RWPE2 (cell line): ENCODE results near the gene UAP1L1.
"Not testable (repeated sequence)": the region's sequence is repeated elsewhere in the genome, so short reads cannot be mapped to it uniquely, and the experiment has no call there.

Experiments used
- ATAC-seq: fragments of 200-7000 bp; cut with Tn5 transposase; 3 replicates; pipeline ENCODE4 v1.9.1; 2021; ENCODE audit warnings: low read depth
- DNase-seq: peaks from one replicate; pipeline ENCODE4 v3.0.0-alpha.2; 2020; ENCODE audit warnings: low spot score
- H3K27ac ChIP-seq: fragments of 450-650 bp; 2 replicates; pipeline ENCODE4 v1.5.1; 2017; ENCODE audit warnings: mild to moderate bottlenecking; ENCODE audit not compliant: poor library complexity, severe bottlenecking
- H3K27me3 ChIP-seq: fragments of 250-450 bp; sonication (Bioruptor Pico); 2 replicates; pipeline ENCODE4 v1.5.1; 2021; ENCODE audit warnings: mild to moderate bottlenecking, moderate library complexity; ENCODE audit not compliant: insufficient read depth, poor library complexity, severe bottlenecking
- H3K36me3 ChIP-seq: fragments of 250-450 bp; sonication (Bioruptor Pico); 2 replicates; pipeline ENCODE4 v1.5.1; 2020; ENCODE audit warnings: low read depth, mild to moderate bottlenecking, moderate library complexity
- H3K4me1 ChIP-seq: fragments of 250-450 bp; sonication (Bioruptor Pico); 2 replicates; pipeline ENCODE4 v1.5.1; 2021; ENCODE audit warnings: mild to moderate bottlenecking, moderate library complexity; ENCODE audit not compliant: insufficient read depth, poor library complexity, severe bottlenecking
- H3K4me3 ChIP-seq: fragments of 250-450 bp; sonication (Bioruptor Pico); 2 replicates; pipeline ENCODE4 v1.5.1; 2021; ENCODE audit warnings: mild to moderate bottlenecking, moderate library complexity; ENCODE audit not compliant: severe bottlenecking
- H3K9me3 ChIP-seq: fragments of 250-450 bp; sonication (Bioruptor Pico); 2 replicates; pipeline ENCODE4 v1.5.1; 2021; ENCODE audit warnings: mild to moderate bottlenecking, moderate library complexity; ENCODE audit not compliant: severe bottlenecking
- TF ChIP-seq, protein P1 (sequence below): fragments of 450-650 bp; IDR thresholded peaks from one replicate; pipeline ENCODE4 v1.5.1; 2017; ENCODE audit warnings: mild to moderate bottlenecking, moderate library complexity; ENCODE audit not compliant: poor library complexity, severe bottlenecking

UAP1L1 gene

DNA sequence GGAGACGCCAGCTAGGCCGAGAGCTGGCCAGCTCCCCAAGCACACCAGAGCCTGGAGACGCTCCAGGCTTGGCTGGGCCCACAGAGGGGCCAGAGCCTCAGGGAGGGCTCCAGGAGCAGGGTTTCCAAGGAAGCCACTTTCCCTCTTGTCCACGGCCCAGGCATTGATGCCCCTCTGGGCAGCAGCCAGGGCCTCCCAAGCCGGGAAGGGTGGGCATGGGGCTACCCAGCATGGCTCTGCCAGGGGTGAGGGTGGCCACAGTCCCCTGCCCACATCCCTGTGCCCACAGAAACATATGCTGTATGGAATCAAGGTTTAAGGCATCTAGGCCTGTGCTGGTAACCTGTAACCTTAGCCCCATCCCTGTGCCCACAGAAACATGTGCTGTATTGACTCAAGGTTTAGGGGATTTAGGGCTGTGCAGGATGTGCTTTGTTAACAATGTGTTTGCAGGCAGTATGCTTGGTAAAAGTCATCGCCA is 38.8 kb downstream of the UAP1L1 start:
- no peak overlapping the region for H3K4me3 ChIP-seq
- no peaks in the 10 kb centered on the region for H3K9me3 ChIP-seq
- DNase-seq (no peak), ATAC-seq (no peak)
- H3K27me3 ChIP-seq = no peaks in the 10 kb centered on the region
- no peaks in the 10 kb centered on the region for H3K36me3 ChIP-seq
- no peak overlapping the region for H3K27ac ChIP-seq
- no peaks in the 10 kb centered on the region for H3K4me1 ChIP-seq
- TF ChIP-seq, protein P1, sequence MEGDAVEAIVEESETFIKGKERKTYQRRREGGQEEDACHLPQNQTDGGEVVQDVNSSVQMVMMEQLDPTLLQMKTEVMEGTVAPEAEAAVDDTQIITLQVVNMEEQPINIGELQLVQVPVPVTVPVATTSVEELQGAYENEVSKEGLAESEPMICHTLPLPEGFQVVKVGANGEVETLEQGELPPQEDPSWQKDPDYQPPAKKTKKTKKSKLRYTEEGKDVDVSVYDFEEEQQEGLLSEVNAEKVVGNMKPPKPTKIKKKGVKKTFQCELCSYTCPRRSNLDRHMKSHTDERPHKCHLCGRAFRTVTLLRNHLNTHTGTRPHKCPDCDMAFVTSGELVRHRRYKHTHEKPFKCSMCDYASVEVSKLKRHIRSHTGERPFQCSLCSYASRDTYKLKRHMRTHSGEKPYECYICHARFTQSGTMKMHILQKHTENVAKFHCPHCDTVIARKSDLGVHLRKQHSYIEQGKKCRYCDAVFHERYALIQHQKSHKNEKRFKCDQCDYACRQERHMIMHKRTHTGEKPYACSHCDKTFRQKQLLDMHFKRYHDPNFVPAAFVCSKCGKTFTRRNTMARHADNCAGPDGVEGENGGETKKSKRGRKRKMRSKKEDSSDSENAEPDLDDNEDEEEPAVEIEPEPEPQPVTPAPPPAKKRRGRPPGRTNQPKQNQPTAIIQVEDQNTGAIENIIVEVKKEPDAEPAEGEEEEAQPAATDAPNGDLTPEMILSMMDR = no peak

DNA sequence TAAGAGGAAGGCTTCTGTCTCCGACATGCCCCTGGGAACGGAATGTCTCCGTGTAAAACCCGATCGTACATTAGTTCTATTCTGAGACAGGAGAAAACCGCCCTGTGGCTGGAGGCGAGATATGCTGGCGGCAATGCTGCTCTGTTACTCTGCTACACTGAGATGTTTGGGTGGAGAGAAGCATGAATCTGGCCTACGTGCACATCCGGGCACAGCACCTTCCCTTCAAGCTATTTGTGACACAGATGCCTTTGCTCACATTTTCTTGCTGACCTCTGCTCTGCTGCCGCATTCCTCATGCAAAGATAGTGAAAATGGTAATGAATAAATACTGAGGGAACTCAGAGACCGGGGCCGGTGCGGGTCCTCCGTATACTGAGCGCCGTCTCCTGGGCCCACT is 39.4 kb downstream of the UAP1L1 start:
- Histone ChIP-seq H3K9me3 (no peaks in the 10 kb centered on the region), H3K27ac (no peak overlapping the region), H3K4me3 (no peak overlapping the region), H3K36me3 (no peaks in the 10 kb centered on the region), H3K27me3 (no peaks in the 10 kb centered on the region), H3K4me1 (no peaks in the 10 kb centered on the region)
- no peak for DNase-seq
- TF ChIP-seq, protein P1 = no peak
- no peak for ATAC-seq

DNA sequence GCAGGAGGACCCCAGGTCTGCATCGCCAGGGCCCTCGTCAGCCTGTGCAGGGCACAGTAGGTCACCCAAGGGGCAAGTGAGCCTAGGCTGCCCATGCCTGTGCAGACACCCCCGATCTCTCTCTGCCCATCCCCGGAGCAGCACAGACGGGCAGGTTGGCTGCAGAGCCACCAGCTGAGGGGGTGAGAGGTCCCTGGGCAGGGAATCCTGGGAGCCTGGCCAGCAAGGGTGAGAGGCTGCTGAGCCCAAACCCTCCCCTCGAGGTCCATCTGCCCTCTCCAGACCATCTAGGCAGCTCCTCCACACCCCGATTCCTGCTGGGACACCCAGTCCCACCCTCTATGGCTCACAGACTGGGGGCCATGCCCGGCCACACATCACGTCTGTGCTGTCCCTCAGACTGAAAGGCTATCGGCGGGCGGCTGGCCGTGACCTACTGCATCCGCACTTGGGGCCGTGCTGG is 40.0 kb downstream of the UAP1L1 start:
- H3K4me1 ChIP-seq = no peaks in the 10 kb centered on the region
- no peaks in the 10 kb centered on the region for H3K9me3 ChIP-seq
- H3K4me3 ChIP-seq = no peak overlapping the region
- DNase-seq = no peak
- TF ChIP-seq, protein P1 = no peak
- H3K27me3 ChIP-seq = no peaks in the 10 kb centered on the region
- H3K36me3 ChIP-seq = no peaks in the 10 kb centered on the region; the same call in 1 of the 2 replicates
- no peak overlapping the region for H3K27ac ChIP-seq
- no peak for ATAC-seq

GRCh38 chr9:137118092-137118603 is 40.8 kb downstream of the UAP1L1 start:
- not testable (repeated sequence) for ATAC-seq

DNA sequence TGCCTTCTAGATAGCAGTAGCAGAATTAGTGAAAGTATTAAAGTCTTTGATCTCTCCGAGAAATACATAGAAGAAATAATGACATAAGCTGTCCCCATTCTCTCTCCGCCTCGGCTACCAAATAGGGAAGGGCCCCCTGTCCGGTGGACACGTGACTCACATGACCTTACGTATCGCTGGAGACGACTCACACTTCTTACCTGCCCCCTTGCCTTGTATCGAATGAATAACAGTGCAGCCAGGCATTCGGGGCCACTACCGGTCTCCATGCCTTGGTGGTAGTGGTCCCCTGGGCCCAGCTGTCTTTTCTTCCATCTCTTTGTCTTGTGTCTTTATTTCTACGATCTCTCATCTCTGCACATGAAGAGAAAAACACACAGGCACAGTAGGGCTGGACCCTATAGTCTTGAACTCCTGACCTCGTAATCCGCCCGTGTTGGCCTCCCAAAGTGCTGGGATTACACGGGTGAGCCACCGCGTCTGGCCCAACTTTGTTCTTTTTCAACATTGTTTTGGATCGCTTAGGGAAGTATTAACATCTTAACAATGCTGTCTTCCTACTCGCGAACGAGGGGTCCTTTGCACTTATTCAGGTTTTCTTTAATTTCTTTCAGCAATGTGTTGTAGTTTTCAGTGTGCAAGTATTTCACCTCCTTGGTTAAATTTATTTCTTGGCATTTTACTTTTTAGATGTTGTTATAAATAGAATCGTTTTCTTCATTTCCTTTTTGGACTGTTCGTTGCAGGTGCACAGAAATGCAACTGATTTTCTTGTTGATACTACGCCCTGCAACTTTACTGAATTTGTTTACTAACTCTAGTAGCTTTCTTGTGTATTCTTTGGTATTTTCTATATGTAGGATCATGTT is 44.8 kb downstream of the UAP1L1 start:
- H3K9me3 ChIP-seq, H3K27me3 ChIP-seq, H3K27ac ChIP-seq, H3K36me3 ChIP-seq, H3K4me1 ChIP-seq, DNase-seq, H3K4me3 ChIP-seq: not testable (repeated sequence)
- 0 out of 3 replicates have a peak, but pooled peaks have one; percentile 20 for ATAC-seq

More at GRCh38 chr9:137118092-137118603, 40.8 kb downstream of the UAP1L1 start:
- not testable (repeated sequence) for H3K4me1 ChIP-seq, H3K4me3 ChIP-seq, H3K27me3 ChIP-seq, H3K36me3 ChIP-seq, DNase-seq, H3K27ac ChIP-seq, H3K9me3 ChIP-seq

- H3K4me3 ChIP-seq, H3K36me3 ChIP-seq, DNase-seq, H3K9me3 ChIP-seq, ATAC-seq, H3K27me3 ChIP-seq, H3K27ac ChIP-seq, H3K4me1 ChIP-seq: not testable (repeated sequence)
Observed at GRCh38 chr9:137122796-137123467, 45.6 kb downstream of the UAP1L1 start.
